K562 treated with DMSO at 1 percent for 4 hours (cell line): ENCODE measurements around the gene OLIG3. TPM values are rescaled to one million over a fixed set of nuclear protein-coding genes. Genes with fewer than 3 reads are reported as not detected.

Experiments
- total RNA-seq: library from RNA; unstranded; fragments of 300-600 nt; gene quantifications from 2 replicates; pipeline ENCODE4 v1.2.3, GENCODE V29; 2022; ENCODE audit not compliant: insufficient read depth

The OLIG3 gene
- not detected in 2 replicates for total RNA-seq

DNA sequence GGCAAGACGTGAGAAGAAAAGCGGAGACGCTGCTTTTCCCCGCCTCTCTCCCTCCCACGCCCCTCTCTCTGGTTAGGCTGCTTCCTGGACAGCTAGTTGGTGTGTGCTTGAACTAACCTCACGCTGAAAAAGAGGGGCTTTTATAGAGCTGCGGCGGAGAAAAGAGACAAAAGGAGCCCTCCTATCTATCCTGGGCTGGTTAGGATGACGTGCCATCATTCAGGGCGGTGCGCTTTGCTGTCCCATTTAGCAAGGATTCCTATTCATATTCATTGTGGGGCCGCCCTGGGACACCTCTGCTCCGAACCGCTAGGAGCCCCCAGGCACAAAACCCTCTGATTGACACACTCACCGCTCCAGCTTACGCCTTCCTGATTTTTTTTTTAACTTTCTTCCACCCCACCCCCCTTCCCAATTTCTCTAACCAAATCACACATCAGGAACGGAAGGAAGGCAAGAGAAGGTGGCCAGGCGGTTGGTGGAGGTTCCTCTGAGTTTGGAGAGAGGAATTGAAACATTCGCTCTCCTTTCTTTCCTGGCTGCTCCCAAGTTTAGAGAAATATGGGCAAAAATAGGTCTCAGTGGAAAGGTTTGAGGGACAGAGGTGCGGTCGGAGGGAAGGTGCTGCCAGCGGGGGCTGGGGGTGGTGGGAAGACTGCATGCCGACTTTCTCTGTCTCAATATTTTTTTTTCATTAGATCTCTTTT is at the start of gene OLIG3:
Gene OLIG3 (minus strand): TSS at position 114 of the 707 bp plus-strand sequence. CDS start 224 bp downstream, outside the sequence.

